SHP77 treated with DMSO at 0.1 percent for 48 hours (cell line): Measurements from ENCODE around the gene KCNQ5.

ENCODE experiments used
- DNase-seq: peaks from one replicate; lab custom pipeline; 2025; lab: John Stamatoyannopoulos, UW

The KCNQ5 gene

DNA sequence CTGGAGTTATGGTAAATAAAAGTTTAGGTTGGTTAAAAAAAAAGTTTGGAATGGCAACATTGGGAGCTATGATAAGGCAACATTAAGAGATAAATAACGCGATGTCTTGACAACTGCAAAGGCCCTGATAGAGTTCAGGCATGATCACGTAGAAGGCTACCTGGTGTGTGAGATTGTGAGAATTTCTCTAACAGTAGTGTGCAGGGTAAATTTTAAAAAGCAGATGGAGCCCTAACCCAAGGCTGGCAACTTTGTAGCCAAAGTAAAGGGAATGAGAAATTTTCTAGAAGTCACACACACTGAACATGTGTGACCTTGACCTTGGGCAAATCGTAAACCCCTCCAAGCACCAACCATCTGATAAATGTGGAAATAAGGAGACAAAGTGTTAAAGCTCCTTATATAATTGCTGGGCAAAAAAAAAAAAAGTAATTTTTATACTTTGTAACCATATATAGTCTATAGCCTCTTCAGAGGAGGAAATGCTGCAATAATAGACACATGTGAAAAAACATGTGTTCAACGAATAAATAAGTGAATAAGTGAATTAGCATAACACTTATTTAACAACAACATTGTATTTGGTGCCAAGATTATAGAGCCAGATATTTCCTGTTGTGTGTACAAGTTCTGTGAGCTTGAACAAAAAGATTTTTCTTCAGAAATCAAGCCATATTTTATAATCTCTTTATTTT, 18.2 kb downstream of the KCNQ5 start:
- no peak for DNase-seq

DNA sequence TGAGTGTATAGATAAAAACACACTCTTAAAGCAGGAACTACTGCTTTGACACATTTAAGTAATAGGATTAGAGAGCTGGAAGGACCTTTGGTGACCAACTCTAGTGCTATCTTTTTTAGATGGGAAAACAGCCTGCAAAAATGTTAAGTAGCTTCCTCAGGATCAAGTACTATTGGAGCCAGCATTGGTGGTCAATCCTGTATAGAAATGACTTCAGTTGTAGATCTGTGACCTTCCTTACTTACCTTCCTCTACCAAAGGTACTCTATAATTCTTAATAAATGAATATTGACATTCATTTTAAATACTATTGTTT, 18.7 kb downstream of the KCNQ5 start:
- no peak for DNase-seq

DNA sequence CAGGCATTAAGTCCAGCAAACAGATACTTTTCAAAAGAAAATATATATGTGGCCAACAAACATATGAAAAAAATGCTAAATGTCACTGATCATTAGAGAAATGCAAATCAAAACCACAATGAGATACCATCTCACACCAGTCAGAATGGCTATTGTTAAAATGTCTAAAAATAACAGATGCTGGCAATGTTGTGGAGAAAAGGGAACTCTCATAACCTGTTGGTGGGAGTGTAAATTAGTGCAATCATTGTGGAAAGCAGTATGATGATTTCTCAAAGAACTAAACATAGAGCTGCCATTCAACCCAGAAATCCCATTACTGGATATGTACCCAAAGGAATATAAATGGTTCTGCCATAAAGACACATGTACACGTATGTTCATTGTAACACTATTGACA, 20.6 kb downstream of the KCNQ5 start:
- no peak for DNase-seq

DNA sequence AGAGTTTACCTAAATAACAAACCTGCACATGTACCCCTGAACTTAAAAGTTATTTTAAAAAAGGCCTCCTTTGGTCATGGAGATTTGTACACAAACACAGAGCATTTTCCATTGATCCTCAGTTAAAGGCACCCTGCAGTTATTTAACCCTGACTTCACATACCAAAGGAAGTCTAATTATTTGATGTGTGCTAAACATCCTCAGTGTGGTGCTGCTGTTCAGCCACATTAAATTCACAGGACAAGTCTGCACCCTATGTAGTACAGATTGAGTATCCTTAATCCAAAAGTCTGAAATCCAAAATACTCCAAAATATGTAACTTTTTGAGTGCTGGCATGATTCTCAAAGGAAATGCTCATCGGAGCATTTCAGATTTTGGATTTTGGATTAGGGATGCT, 21.4 kb downstream of the KCNQ5 start:
- DNase-seq = no peak

DNA sequence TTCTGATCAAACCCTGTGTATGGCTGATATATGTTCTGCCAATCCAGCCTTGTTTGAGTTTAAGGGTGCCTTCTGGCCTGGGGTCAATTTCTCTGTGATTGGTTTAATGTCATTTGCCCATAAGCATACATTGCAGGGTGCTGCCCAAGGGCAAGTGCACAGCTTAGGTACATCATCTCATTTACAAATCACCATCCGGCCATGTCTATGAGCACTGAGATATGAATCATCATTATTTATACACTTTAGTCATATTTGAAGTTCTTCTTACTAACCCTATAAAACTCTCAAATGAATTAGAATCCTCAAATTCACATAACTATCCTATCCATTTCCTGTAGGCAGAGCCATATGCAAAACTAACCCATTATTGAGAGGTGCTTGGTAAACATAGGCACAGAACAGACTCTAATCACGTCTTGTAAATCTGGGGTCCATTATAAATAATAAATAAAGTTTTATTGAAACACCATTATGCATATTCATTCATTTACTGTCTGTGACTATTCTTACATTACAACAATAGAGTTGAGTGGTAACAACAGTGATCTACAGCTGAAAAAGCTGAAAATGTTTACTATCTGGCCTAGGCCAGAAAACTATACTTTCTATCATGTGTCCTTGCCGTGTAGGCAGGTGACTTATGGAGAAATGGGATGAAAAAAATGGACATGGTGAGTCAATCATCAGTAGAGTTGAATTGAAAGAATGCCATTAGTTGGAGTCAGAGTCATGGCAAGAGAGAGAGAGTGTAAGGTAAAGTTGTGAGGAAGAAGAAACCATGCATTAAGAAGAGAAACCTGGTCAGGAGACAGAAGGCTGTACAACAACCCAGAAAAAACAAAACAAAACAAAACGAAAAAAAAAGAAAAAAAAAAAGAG, 25.0 kb downstream of the KCNQ5 start:
- DNase-seq = no peak

DNA sequence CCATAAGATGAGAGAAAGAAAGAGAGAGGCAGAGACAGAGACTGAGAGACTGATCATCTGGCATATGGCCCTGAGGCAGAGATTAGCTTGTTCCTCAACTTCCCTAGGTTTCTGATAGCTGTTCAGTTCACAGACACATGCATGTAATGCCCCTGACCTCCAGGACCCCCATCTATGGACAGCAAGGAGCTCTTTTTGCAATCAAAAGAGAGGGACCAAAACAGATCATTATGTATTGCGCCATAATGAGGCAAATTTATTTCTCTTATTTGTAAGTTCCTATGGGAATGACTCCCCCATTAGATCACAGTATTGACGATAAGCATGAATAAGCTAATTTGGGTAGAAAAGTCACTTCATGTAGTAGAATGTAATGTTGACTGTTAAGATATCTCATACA, 25.6 kb downstream of the KCNQ5 start:
- DNase-seq = no peak

DNA sequence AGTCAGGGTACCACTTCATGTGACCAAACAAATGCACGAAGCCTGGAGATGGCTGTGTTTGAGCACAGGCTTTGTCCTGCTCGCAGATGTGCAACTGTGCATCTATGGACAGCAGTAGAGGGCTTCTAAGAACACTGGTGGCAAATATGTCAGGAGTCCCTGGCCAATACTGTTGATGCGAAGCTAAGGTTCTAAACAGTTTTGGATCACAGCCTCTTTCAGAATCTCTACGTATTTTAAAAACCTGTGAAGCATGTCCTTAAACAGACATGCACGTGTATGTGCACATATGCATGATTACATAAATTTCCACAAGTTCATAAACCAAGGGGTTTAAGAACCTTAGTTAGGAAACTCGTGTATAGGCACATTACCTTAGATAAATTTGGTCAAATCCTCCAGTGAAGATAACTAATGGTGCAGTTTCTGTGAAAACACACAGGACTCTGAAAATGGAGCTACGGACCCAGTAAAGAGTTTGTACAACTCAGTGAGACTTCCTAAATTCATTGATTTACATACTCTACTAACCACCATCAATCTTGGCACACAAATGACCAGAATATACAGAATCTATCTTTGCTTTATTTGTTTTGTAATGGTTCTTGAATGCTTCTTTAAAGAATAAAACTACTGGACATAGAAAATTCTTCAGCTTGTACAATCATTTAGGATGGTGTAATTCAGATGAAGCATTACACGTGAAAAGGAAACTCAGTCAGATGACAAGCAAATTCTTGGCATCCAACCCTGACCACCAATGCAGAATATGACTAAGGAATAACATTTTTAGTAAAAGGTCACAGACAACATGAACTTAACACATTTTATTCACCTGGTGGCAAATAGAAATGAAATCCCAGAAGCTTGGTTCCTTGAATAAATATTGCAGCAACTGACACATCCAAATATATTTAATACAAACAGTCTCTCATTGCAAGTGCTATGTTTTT, 27.4 kb downstream of the KCNQ5 start:
- no peak for DNase-seq

DNA sequence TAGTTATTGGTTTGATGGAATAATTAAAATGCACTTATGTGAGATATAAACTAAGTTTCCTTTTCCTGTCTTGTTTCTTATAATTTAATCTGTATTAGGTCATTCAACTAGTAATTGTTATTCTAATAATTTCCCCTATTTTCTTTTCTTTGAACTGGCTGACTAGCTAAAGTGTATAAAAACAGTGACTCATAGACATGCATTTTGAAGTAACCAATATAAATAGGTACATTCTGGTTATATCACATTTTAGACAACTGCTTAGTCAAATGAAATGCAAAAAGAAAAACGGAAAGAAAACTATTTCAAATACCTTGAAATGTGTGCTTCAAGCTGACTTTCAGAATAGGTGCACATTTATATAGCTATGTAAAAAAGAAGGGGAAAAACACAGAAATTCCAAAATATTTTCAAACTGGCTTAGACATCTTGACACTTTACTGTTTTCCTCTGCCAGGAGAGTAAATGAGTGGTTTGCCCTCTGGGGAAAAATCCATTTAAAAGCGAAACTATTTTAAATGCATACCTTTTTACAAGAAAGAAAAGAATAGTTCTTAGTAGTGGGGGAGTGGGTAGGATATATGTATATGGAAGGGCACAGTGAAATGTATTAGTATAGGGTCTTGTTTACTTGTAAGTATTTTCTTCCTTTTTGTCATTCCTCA, 28.3 kb downstream of the KCNQ5 start:
- DNase-seq = no peak

DNA sequence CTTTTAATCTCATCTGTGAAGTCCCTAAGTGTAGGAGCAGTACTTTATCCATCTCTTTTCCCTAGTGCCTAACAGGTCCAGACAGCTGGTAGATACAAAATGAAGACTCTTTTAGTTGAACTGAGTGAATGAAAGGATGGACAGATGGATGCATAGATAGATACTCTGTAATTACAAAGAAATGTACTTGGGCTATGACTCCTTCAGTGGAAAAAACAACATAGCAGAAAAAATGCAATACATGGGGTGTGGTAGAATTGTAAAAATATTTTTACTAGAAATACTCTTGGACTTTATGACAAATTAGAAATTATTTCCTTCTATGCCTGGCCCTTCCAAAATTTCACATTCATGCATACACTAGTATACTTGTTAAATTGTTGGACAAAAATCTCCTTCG, 29.3 kb downstream of the KCNQ5 start:
- no peak for DNase-seq

DNA sequence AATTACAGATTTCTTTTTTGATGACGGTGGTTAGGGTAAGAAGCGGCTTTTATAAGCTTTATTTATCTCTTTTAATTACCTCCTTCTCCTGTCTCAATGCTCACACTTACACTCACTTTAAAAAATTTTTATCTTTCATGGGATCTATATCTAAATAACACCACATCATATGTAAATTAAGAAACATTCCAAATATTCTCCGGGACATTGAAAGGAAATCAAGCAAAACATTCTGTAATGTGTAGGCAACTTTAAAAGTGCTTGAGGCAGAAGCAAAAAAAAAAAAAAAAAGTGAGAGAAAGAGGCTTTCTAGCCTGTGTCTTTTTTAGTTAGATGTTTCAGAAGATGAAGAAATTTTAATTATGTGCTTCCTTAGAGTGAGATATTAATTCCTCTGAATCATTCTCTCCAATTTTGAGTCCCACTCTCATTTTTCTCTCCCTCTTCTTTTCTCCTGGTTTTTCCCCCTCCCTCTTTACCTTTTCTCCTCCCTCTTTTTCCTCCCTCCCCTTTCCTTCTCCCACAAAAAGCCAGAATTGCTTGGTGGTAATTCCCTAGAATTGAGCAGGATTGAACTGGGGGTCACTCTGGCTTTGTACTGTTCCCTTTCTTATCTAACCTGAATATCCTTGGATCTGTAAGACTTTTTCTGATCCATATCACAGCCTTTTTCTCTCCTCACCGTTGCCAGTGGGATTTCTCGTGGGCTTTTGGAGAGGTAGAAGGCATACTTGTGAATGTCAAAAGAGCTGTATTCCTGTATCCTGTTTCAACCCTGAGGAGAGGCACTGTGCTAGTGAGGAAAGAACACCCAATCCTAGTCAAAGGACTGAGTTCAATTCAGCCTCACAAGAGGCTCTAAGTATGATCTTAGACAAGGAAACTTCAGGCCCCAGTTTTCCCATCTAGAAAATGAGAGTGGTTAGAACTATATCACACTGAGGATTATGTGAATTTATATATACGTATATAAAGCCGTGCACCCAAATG, 30.4 kb downstream of the KCNQ5 start:
- DNase-seq = no peak

DNA sequence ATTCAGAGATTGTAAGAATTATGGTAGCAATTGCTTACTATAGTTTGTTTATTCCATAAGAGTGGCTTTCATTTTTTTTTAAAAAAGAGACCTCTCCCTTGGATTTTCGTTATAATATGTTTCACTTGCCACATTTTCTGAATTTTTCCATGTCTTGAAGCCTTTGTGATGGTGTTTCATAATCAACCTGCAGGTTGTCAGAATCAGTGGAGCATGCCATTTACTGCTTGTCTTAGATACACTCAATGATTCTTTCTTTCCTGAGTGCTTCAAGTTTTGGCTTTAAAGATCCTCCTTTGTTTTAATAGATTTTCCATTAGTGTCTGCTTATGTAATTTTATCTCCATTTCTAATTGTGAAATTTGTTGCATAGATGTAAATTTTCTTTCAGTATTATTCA, 31.2 kb downstream of the KCNQ5 start:
- DNase-seq = no peak

DNA sequence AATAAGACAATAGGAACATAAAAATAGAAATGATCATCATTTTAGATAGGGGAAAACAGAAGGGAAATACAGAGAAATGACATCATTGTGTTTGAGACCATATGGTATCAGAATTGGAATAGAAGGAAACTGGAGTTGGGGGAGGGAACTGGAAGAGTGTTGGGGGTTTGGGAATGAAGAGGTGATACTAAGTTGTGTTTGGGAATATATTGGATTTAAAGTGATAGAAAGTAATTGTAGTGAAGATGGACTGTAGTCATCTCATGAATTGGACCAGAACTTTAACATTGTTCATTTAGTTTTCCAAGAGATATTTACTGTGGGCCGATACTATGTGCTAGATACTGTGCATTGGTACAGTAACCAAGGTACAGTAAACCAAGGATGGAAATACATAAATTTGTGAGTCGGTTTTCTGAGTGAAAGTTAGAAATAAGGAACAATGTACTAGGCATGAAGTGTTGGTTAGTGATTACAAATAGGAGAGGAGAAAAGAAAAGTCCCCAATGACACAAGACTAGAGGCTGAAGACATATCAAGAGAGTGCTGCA, 32.3 kb downstream of the KCNQ5 start:
- no peak for DNase-seq

DNA sequence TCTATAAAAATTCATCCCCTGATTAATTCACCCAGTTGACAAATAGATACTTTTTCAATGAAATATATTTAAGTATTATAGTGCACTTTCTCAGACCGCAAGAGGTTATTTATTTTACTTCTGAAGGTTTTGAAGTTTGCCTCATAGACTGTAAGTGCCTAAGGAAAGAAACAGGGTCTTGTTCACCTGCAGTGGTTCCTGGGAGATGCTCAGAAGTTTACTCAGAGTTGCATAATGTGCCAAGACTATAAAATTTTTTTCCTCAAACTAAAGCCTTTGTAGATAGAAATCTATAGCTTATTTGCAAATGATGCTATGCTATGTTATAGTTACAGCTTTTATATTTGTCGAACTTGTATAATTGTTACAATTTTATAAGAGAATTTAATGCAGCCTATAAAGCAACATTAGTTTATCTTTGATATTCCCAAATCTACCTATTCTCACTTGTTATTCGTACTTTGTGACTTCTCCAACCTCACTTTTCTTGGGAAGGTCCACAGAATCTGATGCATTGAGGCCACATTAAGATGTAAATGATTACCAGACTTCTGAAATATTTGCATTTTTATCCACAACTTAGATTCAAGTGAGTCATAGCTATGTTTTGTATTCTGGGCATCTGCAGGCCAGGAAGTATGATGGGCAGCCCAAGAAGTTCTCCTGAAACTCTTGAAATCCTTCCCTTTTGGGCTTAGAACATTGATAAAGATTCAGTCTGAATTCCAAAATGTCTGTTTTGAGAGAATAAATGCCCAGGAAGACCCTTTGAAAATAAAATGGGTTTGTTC, 35.7 kb downstream of the KCNQ5 start:
- DNase-seq = no peak

DNA sequence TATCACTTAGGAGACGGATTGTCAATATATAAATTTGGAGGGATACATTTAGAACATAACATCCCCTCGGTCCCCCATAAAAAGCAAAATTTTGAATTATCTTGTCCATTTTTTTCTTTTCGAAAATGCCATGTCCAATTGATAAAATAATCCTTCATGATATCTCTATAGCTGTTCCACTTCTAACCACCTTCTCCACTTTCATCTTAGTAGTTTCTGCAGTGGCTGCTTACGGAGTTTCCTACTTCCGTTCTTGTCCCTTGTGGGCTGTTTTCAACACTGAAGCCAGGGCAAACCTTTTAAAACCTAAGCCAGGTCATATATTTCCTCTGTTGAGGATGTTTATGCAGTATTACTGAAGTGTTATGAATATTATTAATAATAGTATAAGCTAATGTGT, 37.9 kb downstream of the KCNQ5 start:
- DNase-seq = no peak

DNA sequence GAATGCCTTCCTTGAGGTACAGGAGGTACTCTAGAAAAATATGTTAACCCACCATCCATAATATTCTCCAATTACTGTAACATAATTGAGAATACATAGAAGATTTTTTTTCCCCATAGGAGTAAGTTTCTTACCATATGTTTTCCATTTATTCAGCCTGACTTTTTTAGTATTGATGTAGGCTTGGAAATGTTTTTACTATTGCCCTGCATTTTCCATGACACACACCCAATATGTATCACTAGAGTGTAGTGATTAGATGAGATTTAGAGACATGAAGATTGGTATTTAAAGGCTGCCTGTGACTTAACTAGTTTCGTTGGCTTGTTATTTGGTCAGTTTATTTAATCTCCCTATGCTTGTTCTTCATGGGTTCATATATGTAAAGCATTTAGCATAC, 39.5 kb downstream of the KCNQ5 start:
- no peak for DNase-seq

DNA sequence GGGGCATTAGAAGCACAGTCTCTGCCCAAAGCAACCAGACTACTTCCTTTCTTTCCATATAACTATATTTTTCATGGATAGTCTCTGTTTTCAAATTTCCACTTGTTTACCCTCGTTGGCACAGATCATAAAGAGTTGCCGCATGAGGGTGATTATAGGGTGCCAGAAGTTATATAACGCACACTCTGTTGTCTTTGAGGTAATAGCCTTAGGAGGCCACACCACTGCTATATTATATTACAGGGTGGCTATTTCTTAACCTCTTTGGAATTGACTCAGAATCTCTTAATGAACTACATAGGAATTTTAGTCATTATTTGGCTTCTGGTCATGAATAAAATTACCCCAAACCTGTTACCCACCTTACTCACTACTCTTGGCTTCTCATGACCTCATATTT, 43.7 kb downstream of the KCNQ5 start:
- DNase-seq = no peak

DNA sequence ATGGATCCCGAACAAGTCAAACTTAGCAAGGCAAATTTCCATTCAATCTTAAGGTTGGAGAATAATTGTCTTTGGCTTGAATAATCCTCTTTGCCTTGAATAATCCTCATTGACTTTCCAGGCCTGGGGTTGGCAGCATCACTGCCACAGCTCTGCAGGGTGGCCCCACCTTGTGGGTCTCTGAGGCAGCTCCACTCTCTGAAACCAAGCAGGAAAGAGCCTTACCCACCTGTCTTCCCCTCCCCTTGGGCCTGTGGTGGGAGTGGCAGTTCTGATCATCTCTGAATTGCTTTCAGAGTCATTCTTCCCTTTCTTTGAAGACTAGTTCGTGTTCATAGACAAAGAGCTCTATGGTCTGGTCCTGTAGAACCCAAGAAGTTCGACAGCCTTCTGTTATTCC, 47.5 kb downstream of the KCNQ5 start:
- DNase-seq = no peak

DNA sequence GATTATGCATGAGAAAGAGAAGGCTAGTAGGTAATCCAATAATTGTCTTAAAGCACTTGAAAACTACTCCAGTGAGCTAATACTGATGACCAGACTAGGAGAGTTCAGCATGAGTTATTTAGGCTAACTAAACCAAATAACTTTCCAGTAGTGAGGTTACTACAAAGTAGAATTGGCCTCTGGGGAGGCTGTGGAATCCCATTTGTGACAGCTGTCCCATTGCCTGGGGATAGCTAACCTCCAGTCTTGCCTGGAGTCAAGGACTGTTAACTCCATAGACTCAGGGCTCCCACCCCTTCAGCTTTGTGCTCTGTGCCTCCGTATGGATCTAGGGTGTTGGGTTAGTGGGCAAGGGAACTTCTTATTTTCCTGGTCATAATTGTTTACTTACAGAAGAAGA, 51.0 kb downstream of the KCNQ5 start:
- DNase-seq = no peak

DNA sequence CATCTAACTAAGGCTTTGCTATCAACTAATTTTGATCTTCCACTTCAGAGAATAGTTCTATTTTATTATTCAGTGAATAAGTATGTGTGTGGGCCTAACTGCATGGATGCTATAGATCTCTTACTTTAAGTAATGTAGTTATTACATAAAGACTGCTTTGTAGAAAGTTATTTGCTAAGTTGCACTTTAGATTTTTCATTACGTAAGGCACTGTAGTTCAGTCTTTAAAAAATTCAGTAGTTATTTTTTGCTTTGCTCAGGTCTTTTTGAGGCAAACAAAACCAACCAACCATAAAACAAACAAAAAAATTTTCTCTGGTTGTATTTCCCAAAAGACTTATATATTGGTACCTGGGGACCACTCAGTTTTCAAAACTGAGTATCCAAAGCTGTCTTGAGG, 53.0 kb downstream of the KCNQ5 start:
- no peak for DNase-seq

DNA sequence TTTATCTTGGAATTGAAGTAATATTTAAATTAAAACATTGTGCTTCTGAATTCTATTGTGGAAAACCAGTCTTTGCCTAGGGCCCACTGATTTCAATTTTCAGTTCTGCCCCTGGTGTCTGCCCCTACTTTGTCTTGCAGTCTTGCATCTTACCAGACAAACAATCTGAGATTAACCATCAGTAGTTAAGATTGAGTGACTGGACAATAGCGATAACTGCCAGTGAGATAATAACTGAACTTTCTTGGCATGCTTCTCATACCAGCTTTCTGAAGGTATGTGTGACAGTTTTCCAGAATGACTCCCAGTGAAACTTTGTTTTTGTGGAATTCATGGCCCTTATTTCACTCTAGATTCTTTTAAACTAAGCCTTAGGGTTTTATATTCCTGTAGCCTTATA, 53.5 kb downstream of the KCNQ5 start:
- no peak for DNase-seq
